ENCODE measurements around the gene TMEM8B.

TMEM8B gene

DNA sequence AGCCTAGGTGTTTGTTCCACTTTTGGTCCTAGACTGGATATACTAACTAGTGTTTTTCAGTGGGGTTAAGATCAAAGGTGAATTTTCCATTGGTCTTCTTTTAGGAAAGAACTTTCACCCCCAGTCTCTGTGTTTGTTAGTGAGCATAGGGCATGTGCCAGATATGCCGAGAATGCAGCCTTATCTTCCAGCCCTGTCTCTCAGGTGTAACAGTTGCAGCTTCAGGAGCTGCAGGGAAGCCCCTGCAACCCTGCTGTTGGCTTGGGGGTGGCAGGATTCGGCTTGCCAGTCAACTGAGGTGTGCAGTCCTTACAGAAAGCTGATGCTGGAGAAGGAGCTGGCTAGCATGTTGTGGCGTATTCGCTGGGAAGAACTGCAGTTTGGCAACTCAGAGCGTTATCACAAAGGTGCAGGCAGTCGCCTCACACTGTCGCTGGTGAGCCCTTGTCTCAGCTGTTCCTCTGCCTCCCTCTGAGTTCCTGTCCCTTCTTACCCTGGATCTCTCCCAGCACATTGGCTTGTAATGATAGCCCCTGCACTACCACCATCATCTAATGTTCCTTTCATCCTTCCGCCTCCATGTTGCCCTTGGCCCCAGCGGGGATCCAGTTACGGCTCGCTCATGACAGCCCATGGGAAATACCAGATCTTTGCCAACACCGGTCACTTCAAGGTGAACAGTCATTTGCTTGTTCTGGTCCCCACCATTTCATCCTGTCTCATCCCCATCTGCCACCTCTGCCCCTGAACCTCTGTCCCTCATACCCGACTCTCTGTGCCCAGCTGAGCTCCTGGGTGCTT lies 27.5 kb upstream of the TMEM8B start:
- no peak overlapping the region for H3K4me3 Mint-ChIP-seq
- no peak for DNase-seq (ENCODE audit: low spot score in 2 of 2)
- peaks cover 42% of the 10 kb centered on the region for H3K36me3 Mint-ChIP-seq
- H3K4me1 Mint-ChIP-seq, result peaks cover 25% of the 10 kb centered on the region
- no peaks in the 10 kb centered on the region for H3K9me3 Mint-ChIP-seq
- ATAC-seq, result no peak
- peak overlapping the region; percentile 9 for H3K27ac Mint-ChIP-seq

DNA sequence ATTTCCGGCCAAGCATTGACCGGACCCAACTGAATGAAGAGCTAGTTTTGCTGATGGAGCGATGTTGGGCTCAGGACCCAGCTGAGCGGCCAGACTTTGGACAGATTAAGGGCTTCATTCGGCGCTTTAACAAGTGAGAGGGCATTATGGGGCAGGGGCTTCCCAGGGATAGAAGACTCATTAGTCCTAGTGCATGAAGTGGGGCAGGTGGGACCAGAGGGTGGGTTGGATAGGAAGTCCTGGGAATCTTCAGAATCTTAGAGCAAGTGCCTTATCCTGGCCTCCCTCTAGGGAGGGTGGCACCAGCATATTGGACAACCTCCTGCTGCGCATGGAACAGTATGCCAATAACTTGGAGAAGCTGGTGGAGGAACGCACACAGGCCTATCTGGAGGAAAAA lies 22.9 kb upstream of the TMEM8B start:
- no peak overlapping the region for H3K4me3 Mint-ChIP-seq
- DNase-seq (ENCODE audit: low spot score in 2 of 2) (no peak), ATAC-seq (no peak)
- no peaks in the 10 kb centered on the region for H3K9me3 Mint-ChIP-seq
- H3K36me3 Mint-ChIP-seq, result peaks cover 42% of the 10 kb centered on the region
- H3K27ac Mint-ChIP-seq, result no peak overlapping the region
- peaks cover 6% of the 10 kb centered on the region for H3K4me1 Mint-ChIP-seq

DNA sequence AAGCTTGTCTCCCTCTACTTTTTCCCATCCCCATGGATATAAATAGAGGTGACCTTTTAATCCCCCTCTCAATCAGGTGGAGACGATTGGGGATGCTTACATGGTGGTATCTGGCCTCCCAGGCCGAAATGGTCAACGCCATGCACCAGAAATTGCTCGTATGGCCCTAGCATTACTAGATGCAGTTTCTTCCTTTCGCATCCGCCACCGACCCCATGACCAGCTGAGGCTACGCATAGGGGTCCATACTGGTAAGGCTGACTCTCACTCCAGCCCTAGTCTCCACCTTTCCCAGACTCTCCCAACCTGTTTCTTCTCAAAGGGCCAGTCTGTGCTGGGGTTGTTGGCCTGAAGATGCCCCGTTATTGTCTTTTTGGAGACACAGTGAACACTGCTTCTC lies 20.6 kb upstream of the TMEM8B start:
- Mint-ChIP-seq H3K4me1 (peaks cover 26% of the 10 kb centered on the region), H3K36me3 (peaks cover 30% of the 10 kb centered on the region), H3K27ac (no peak overlapping the region), H3K9me3 (no peaks in the 10 kb centered on the region), H3K4me3 (no peak overlapping the region)
- DNase-seq (ENCODE audit: low spot score in 2 of 2) (no peak), ATAC-seq (no peak)

DNA sequence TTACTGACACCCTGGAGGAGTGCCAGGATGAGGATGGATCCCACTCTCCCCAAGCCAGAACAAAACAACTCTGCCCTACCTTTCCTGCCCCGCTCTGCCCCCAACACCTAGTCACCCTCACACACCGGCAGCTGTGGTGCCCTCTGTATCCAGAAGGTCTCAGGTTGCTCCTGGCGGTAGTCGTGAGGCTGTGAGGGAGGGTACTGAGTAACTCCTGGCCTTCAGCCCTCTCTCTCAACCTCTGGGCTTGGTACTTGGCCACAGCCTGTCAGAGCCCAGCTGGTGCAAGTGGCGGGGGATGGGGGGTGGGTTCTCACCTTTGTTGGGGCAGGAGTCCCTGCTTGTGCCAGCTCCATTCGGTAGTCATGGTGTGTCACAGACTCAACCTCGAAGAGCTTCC lies 18.9 kb upstream of the TMEM8B start:
- Mint-ChIP-seq H3K9me3 (no peaks in the 10 kb centered on the region), H3K4me3 (no peak overlapping the region), H3K27ac (peak overlapping the region; percentile 92), H3K36me3 (peaks cover 31% of the 10 kb centered on the region), H3K4me1 (peaks cover 36% of the 10 kb centered on the region)
- DNase-seq (ENCODE audit: low spot score in 2 of 2) (no peak), ATAC-seq (no peak)

DNA sequence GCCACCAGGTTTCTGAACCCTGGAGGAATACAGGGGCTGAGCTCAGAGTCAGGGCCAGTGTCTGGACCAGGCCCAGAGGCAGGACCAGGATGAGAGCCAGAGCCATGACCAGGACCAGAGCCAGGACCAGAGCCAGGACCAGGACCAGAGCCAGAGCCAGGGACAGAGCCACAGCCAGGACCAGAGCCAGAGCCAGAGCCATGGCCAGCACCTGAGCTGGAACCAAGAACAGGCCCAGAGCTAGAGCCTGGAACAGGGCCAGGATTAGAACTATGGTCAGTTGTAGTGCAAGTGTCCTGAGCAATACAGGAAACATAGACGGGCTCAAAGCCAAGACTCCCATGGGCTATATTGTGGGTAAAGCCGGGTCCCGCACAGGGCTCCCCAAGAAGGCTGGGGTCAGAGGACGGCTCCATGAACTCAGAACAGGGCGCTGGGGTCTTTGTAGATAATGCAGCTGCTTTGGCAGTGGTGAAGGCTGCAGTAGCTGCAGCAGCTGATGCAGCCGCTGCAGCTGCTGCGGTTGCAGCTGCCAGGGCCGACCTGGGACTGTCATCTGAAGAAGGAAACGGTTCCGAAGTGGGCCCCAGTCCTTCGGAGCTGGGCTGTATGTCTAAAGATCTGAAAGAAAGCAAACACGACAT lies 17.5 kb upstream of the TMEM8B start:
- H3K9me3 Mint-ChIP-seq, result no peaks in the 10 kb centered on the region
- no peak for DNase-seq (ENCODE audit: low spot score in 2 of 2)
- peak overlapping the region; percentile 92 for H3K27ac Mint-ChIP-seq
- peaks cover 43% of the 10 kb centered on the region for H3K4me1 Mint-ChIP-seq
- no peak for ATAC-seq
- peak overlapping the region; percentile 91 for H3K4me3 Mint-ChIP-seq
- H3K36me3 Mint-ChIP-seq, result peaks cover 25% of the 10 kb centered on the region

DNA sequence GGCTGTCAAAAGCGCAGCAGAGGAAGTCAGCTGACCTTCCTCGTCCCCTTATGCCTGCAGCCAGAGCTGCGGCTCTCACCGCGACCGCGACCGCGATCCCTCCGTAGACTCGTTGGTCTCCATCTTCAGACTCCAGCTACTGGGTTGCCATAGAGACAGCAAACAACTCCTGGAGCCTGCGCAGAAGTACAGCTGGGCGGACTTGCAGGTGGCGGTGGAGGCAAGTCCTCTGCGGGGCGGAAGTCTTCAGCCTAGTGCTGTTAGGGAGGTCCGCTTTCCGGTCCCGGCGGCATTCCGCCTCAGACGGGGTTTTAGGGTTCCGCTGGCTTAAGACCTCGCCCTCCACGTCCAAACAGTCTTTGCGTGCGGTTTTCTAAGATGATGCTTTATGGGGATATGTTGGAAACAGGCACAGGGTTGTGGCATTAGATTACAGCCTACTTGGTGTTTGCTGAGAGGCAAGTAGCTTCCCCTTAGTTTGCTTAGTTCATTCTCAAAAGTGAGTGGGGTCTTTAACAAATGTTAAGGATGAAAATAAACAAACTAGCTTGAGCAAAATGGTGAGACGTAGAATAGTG lies 16.9 kb upstream of the TMEM8B start, which contains the start of gene SPAG8:
Gene SPAG8 (minus strand): TSS at position 238 of the 578 bp plus-strand sequence. CDS start 115 bp downstream, at position 123.
- Mint-ChIP-seq H3K9me3 (no peaks in the 10 kb centered on the region), H3K4me1 (peaks cover 43% of the 10 kb centered on the region), H3K4me3 (peak within 1 kb of the TSS; percentile 91), H3K36me3 (peaks cover 21% of the 10 kb centered on the region), H3K27ac (peak within 1 kb of the TSS; percentile 92)
- peak; percentile 80 for ATAC-seq
- peak; percentile 69 to 95 for DNase-seq (ENCODE audit: low spot score in 2 of 2)

DNA sequence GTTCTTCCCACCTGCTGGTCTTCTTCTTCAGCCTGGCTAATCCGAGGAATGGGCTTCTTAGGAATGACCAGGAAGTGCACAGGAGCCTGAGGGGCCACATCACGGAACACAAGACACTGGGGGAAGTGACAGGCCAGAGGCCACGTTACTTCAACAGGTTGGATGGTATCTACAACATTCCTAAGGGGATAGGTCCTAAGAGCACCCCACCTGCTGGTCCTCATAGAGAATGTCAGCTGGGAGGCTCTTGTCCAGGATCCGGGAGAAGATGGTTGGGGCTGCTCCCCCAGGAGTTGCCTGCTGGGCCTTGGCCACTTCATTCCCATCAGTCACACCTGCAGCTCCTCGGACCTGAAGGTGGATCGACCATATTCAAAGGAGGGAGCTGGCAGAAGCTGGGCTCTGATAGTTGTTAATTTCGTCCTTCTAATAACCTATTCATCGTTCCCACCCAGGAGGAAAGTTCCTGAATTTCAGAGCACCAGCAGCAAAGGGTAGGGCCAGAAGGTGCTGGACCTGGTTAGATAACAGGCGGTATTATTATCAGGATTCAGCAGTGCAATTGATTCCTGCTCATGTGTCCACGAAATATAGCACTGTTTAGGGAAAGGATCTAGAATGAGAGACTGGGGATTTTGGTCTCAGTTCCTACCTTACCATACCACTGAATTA lies 15.5 kb upstream of the TMEM8B start:
- no peak for DNase-seq (ENCODE audit: low spot score in 2 of 2)
- Mint-ChIP-seq H3K4me3 (peak overlapping the region; percentile 91), H3K27ac (peak overlapping the region; percentile 92), H3K36me3 (peaks cover 16% of the 10 kb centered on the region), H3K4me1 (peaks cover 43% of the 10 kb centered on the region), H3K9me3 (no peaks in the 10 kb centered on the region)
- no peak for ATAC-seq

DNA sequence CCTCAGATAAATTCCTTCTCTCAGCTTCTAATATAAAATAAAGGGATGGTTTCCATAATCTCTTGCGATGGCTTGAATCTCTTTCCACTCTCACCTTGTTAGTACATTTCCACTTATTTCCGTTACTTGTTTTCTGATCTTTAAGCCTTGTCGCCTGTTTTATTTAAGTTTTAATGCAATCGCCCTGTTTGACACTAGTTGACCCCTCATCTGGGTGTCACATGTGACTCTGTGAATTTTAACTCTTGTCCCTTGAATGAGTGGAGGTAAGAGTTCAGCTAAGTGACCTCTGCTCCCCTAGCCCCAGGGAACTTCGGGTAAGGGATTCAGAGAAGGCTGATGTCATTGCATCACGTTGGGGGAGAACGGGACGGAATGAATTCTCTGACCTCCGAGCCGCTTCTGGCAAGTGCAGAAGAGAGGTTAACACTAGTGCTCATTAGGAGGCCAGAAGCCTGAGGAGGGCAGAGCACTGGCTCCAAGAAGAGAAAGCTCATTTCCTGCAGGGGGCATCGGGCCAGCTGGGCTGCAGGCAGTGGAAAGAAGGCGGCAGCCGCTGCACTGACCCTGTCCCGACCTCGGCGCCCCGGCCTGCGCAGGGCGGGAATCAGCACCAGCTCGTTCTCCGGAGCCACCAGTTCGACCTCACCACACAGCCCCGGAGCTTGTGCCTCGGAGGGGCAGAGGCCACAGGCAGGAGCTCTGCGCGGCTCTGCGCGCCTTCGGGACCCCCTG lies 14.8 kb upstream of the TMEM8B start:
- Mint-ChIP-seq H3K4me1 (peaks cover 43% of the 10 kb centered on the region), H3K27ac (peak overlapping the region; percentile 92), H3K4me3 (peak overlapping the region; percentile 91), H3K36me3 (peaks cover 16% of the 10 kb centered on the region), H3K9me3 (no peaks in the 10 kb centered on the region)
- peak; percentile 22 for ATAC-seq
- DNase-seq (ENCODE audit: low spot score in 2 of 2), result no peak

DNA sequence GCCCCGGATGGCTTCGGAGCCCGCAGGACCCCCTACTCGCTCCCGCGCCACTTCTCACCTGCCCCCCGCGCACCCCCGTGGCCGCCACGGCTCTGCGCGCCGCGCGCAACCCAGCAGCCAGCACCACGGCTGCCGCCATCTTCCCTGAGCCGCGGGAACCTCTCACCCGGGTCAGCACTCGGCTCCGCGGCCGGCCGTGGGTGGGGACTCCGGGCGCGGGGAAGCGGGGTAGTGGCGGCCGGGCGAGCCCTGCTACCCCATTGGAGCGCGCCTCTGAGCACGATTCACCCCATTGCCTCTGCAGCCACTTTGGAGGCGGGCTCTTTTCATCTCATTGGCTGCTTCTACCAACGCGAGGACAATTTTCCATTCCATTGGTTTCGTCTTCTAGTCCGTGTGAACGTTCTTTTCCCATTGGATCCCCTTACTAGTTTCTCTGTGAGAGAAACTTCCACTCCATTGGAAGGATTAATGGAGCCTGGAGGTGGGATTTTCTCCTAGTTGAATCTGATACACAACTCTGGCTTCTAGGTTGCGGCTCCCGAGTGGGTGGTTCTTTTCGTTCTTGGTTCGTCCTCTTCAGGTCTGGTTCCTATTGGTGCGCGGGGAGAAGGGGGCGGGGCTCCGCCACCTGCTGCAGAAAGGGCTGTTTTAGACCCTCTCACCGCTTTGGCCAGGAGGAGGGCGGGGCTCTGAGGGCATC lies 14.0 kb upstream of the TMEM8B start, which contains the start of gene HINT2:
Gene HINT2 (minus strand): TSS at position 202 of the 703 bp plus-strand sequence. CDS start 63 bp downstream, at position 139.
- Mint-ChIP-seq H3K36me3 (peaks cover 16% of the 10 kb centered on the region), H3K4me3 (peak within 1 kb of the TSS; percentile 91), H3K4me1 (peaks cover 43% of the 10 kb centered on the region), H3K9me3 (no peaks in the 10 kb centered on the region), H3K27ac (peak within 1 kb of the TSS; percentile 92)
- ATAC-seq, result peak; percentile 90
- peak; percentile 88 to 98 for DNase-seq (ENCODE audit: low spot score in 2 of 2)

DNA sequence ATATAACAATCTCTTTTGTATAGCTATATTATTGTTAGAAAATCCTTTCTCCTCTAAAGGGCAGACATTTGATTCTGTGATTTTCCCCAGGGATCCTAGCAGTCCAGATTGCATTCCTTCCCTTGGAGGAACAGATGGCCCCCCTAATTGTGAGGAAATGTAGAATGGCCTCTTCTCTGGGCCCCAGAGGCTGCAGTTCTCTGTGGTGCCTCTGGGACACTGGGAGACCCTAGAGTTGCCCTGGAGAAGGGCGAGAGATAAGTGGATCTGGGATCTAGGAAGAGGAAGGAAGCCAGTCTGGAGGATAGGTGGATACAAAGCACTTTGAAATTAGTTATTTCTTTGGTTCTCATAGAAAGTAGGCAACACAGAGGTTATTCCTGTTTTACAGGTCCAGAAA lies 12.3 kb upstream of the TMEM8B start:
- ATAC-seq, result no peak
- Mint-ChIP-seq H3K4me1 (peaks cover 31% of the 10 kb centered on the region), H3K4me3 (peak overlapping the region; percentile 91), H3K36me3 (peaks cover 15% of the 10 kb centered on the region), H3K27ac (no peak overlapping the region), H3K9me3 (no peaks in the 10 kb centered on the region)
- DNase-seq (ENCODE audit: low spot score in 2 of 2), result no peak

DNA sequence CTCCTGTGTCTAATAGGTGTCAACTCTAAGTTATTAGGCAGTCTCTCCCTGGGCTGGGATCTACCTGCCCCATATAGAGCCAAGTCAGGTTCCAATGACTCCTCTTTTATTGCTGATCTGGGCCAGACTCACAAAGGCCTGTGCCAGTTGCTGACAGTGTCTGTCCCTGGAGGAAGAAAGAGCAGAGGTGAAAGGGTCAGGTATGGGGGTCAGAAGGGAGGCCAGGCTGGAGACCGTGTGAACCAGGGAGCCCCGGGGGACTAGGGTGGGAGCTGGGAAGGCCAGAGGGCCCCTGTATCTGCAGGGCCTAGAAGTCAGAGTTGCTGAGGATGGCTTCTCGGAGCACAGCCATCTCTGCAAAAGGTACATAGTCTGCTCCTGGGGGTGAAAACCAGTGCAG lies 10.7 kb upstream of the TMEM8B start:
- Mint-ChIP-seq H3K27ac (no peak overlapping the region), H3K36me3 (peaks cover 8% of the 10 kb centered on the region), H3K9me3 (no peaks in the 10 kb centered on the region), H3K4me1 (peaks cover 17% of the 10 kb centered on the region), H3K4me3 (no peak overlapping the region)
- DNase-seq (ENCODE audit: low spot score in 2 of 2) (no peak), ATAC-seq (no peak)

DNA sequence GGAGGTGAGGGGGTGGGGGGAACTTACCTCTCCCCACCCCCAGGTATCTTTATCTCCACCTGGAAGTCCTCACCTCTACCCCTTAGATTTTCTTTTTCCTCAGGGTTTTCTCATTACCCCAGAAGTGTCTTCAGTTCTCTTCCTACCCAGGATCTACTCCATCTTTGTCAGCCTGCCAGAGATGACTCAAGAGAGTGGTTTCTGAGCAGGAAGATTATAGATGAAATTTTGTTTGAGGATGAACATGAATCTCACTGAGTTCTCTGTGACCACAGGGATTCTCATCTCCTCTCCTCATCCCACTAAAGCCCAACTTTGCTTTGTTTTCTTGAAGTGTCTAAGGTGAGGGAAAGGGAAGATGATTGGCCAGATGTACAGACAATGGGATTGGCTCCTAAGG lies 9.0 kb upstream of the TMEM8B start:
- ATAC-seq (no peak), DNase-seq (ENCODE audit: low spot score in 2 of 2) (no peak)
- no peak overlapping the region for H3K4me3 Mint-ChIP-seq
- peaks cover 7% of the 10 kb centered on the region for H3K36me3 Mint-ChIP-seq
- peaks cover 7% of the 10 kb centered on the region for H3K4me1 Mint-ChIP-seq
- no peak overlapping the region for H3K27ac Mint-ChIP-seq
- no peaks in the 10 kb centered on the region for H3K9me3 Mint-ChIP-seq

DNA sequence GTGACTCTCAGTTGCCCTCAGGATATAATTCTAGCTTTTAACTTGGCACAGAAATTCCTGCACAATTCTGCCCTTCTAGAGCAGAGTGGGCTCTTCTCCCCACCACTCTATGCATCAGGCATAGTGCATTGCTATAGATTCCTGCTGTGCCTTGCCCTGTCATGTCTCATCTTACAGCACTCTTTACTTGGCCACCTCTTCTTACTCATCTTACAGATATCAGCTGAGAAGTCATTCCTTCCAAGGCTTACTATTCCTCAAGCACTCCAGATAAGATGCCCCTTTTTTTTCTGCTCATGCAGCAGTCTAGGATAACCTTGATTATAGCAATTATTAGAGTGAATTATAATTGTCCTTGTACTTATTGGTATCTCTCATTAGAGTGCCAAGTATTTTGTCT lies 6.1 kb upstream of the TMEM8B start:
- Mint-ChIP-seq H3K4me3 (no peak overlapping the region), H3K27ac (no peak overlapping the region), H3K9me3 (no peaks in the 10 kb centered on the region), H3K36me3 (no peaks in the 10 kb centered on the region), H3K4me1 (peaks cover 12% of the 10 kb centered on the region)
- ATAC-seq, result no peak
- DNase-seq (ENCODE audit: low spot score in 2 of 2), result no peak

DNA sequence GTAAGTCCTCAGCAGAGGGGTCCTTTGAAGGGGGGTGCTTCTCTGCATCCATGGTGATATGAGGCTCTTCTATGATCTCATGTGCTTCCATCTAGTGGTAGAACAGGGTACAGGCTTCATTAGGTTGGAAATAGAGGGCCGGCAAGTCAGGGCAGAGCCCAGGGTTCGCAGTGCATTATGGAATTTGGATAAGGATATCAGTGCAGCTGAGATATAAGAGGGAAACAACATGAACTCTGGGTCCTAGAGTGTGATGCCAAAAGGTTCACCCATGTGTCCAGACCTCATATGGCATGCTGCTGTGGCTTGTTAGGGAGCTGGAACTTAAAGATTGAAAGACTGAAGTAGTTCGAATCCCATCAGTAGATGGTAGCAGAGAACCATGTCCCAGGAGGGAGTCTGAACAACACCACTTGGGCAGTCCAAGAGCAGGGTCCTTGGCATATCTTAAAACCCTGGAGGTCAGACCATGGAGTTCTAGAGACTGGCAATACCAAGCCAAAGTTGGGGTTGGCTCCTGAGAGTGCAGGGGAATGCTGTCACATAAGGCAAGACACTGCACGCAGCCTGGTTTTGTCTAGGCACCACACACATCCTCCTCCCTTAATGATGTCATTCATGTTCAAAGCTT lies 2.8 kb upstream of the TMEM8B start:
- H3K4me1 Mint-ChIP-seq, result peaks cover 42% of the 10 kb centered on the region
- ATAC-seq (peak; percentile 60), DNase-seq (ENCODE audit: low spot score in 2 of 2) (peak in 1 of 2 donors; percentile 66)
- no peak overlapping the region for H3K4me3 Mint-ChIP-seq
- H3K27ac Mint-ChIP-seq, result no peak overlapping the region
- H3K9me3 Mint-ChIP-seq, result no peaks in the 10 kb centered on the region
- H3K36me3 Mint-ChIP-seq, result no peaks in the 10 kb centered on the region
